OCI-LY3 (cell line): Measurements from ENCODE around the gene LASP1.

Experiments
- H2AFZ ChIP-seq: fragments of 200-600, 300-600 bp; shearing (Covaris generic); 2 replicates; pipeline ENCODE4 v1.6.0; 2014; ENCODE audit warnings: antibody characterized with exemption, low read depth, low read length
- H3K27ac ChIP-seq: fragments of 200-600, 300-600 bp; sonication (generic); 2 replicates; pipeline ENCODE4 v1.5.1; 2014; ENCODE audit warnings: mild to moderate bottlenecking, low read length, moderate library complexity, mixed read lengths
- H3K27me3 ChIP-seq: fragments of 200-600, 300-600 bp; sonication (generic); 2 replicates; pipeline ENCODE4 v1.6.1; 2014; ENCODE audit warnings: low read depth, low read length, mixed read lengths
- H3K36me3 ChIP-seq: fragments of 200-600, 300-600 bp; sonication (generic); replicated peaks from 2 replicates; pipeline ENCODE3; 2014; ENCODE audit warnings: low read depth, low read length, mixed read lengths
- H3K4me1 ChIP-seq: fragments of 300-600, 200-600 bp; sonication (generic); 2 replicates; pipeline ENCODE4 v1.6.1; 2014; ENCODE audit warnings: low read length, mixed read lengths
- H3K4me2 ChIP-seq: fragments of 200-600, 300-600 bp; sonication (generic); 2 replicates; pipeline ENCODE4 v1.6.1; 2014; ENCODE audit warnings: low read length, mixed read lengths
- H3K4me3 ChIP-seq: fragments of 300-600, 200-600 bp; sonication (generic); 2 replicates; pipeline ENCODE4 v1.5.1; 2014; ENCODE audit warnings: antibody characterized with exemption, mild to moderate bottlenecking, low read length, moderate library complexity
- H3K79me2 ChIP-seq: fragments of 300-600, 200-600 bp; shearing (Covaris generic); 2 replicates; pipeline ENCODE4 v1.6.1; 2014; ENCODE audit warnings: mild to moderate bottlenecking, low read length, mixed read lengths
- H3K9ac ChIP-seq: fragments of 300-600, 200-600 bp; shearing (Covaris generic); 2 replicates; pipeline ENCODE4 v1.6.0; 2014; ENCODE audit warnings: mild to moderate bottlenecking, low read length, moderate library complexity
- H3K9me3 ChIP-seq: fragments of 200-600, 300-600 bp; shearing (Covaris generic); 2 replicates; pipeline ENCODE4 v1.6.1; 2014; ENCODE audit warnings: low read length, mixed read lengths; ENCODE audit not compliant: insufficient read depth
- H4K20me1 ChIP-seq: fragments of 200-600, 300-600 bp; sonication (generic); 2 replicates; pipeline ENCODE4 v1.6.1; 2016; ENCODE audit warnings: low read length, mixed read lengths; ENCODE audit not compliant: insufficient read depth
- CTCF ChIP-seq: fragments of 200-600, 300-600 bp; sonication (generic); IDR thresholded peaks from 2 replicates; pipeline ENCODE4 v1.5.1; 2014; ENCODE audit warnings: antibody characterized with exemption, low read length, low read depth
- EZH2phosphoT487 ChIP-seq: fragments of 200-600 bp; shearing (Covaris generic); IDR thresholded peaks from 2 replicates; pipeline ENCODE4 v1.6.1; 2018; ENCODE audit warnings: antibody characterized with exemption, mixed run types, low read depth

The LASP1 gene

GRCh38 chr17:38920374-38921291, 50.8 kb downstream of the LASP1 start:
- no peaks in the 10 kb centered on the region for H4K20me1 ChIP-seq
- H3K9ac ChIP-seq: no peak overlapping the region
- H3K9me3 ChIP-seq: no peaks in the 10 kb centered on the region

GRCh38 chr17:38921756-38922411, 52.0 kb downstream of the LASP1 start:
- Histone ChIP-seq H3K4me2 (no peak overlapping the region), H3K4me1 (peaks cover 7% of the 10 kb centered on the region), H3K36me3 (peaks cover 14% of the 10 kb centered on the region), H3K79me2 (no peaks in the 10 kb centered on the region), H3K9ac (no peak overlapping the region), H3K9me3 (no peaks in the 10 kb centered on the region), H3K27me3 (no peaks in the 10 kb centered on the region), H3K27ac (no peak overlapping the region), H3K4me3 (no peak overlapping the region), H2AFZ (no peak overlapping the region), H4K20me1 (no peaks in the 10 kb centered on the region)
- TF ChIP-seq EZH2phosphoT487: no peak
- no peak for TF ChIP-seq CTCF

More at GRCh38 chr17:38920374-38921291, 50.8 kb downstream of the LASP1 start:
- Histone ChIP-seq H3K79me2 (no peaks in the 10 kb centered on the region), H3K36me3 (peaks cover 17% of the 10 kb centered on the region), H3K4me2 (no peak overlapping the region), H3K4me3 (no peak overlapping the region), H3K27me3 (no peaks in the 10 kb centered on the region), H3K27ac (no peak overlapping the region), H3K4me1 (no peaks in the 10 kb centered on the region), H2AFZ (no peak overlapping the region)
- TF ChIP-seq EZH2phosphoT487 (no peak), CTCF (no peak)

GRCh38 chr17:38922538-38923297, 52.9 kb downstream of the LASP1 start:
- H3K9me3 ChIP-seq: no peaks in the 10 kb centered on the region
- H3K4me3 ChIP-seq: no peak overlapping the region
- peaks cover 10% of the 10 kb centered on the region for H3K36me3 ChIP-seq
- TF ChIP-seq CTCF: no peak
- TF ChIP-seq EZH2phosphoT487: no peak
- H3K79me2 ChIP-seq: no peaks in the 10 kb centered on the region
- no peak overlapping the region for H3K27ac ChIP-seq
- H2AFZ ChIP-seq: no peak overlapping the region
- H3K4me2 ChIP-seq: no peak overlapping the region
- no peaks in the 10 kb centered on the region for H3K27me3 ChIP-seq
- no peaks in the 10 kb centered on the region for H4K20me1 ChIP-seq
- no peak overlapping the region for H3K9ac ChIP-seq
- peaks cover 8% of the 10 kb centered on the region for H3K4me1 ChIP-seq
